ENCODE measurements around the gene SCAMP2.
A peak's percentile ranks its signal among the peaks of the same experiment; 100 is the strongest.

Gene SCAMP2

GRCh38 chr15:74837482-74838136 lies 35.6 kb downstream of the SCAMP2 start:
- no peak for DNase-seq

- no peak for DNase-seq
Observed at GRCh38 chr15:74836846-74837245, 36.3 kb downstream of the SCAMP2 start.

- DNase-seq: peak; percentile 34 to 49
Observed at GRCh38 chr15:74835312-74835823, 37.8 kb downstream of the SCAMP2 start.

- no peak for DNase-seq
Observed at GRCh38 chr15:74833376-74834107, 39.6 kb downstream of the SCAMP2 start.

- DNase-seq: no peak
Observed at GRCh38 chr15:74832826-74833225, 40.3 kb downstream of the SCAMP2 start.

GRCh38 chr15:74831813-74832495 lies 41.2 kb downstream of the SCAMP2 start:
- no peak for DNase-seq

- DNase-seq: no peak
Observed at GRCh38 chr15:74830868-74831267, 42.3 kb downstream of the SCAMP2 start.

GRCh38 chr15:74829991-74830390 lies 43.2 kb downstream of the SCAMP2 start:
- no peak for DNase-seq

- DNase-seq: no peak
Observed at GRCh38 chr15:74829486-74829885, 43.7 kb downstream of the SCAMP2 start.

GRCh38 chr15:74828835-74829234 lies 44.3 kb downstream of the SCAMP2 start:
- no peak for DNase-seq

GRCh38 chr15:74827614-74828013 lies 45.6 kb downstream of the SCAMP2 start:
- DNase-seq: no peak

- no peak for DNase-seq
Observed at GRCh38 chr15:74826921-74827320, 46.2 kb downstream of the SCAMP2 start.

GRCh38 chr15:74826364-74826819 lies 46.8 kb downstream of the SCAMP2 start, which contains the start of gene CPLX3:
Gene CPLX3, plus strand, starts transcription at chr15:74826627. Its CDS starts 77 bp downstream, at chr15:74826704.
- peak; percentile 23 to 55 for DNase-seq

GRCh38 chr15:74825866-74826265 lies 47.3 kb downstream of the SCAMP2 start:
- DNase-seq: no peak

- no peak for DNase-seq
Observed at GRCh38 chr15:74824976-74825375, 48.2 kb downstream of the SCAMP2 start.

GRCh38 chr15:74823324-74823723 lies 49.8 kb downstream of the SCAMP2 start:
- no peak for DNase-seq

GRCh38 chr15:74822233-74822632 lies 50.9 kb downstream of the SCAMP2 start:
- DNase-seq: no peak

GRCh38 chr15:74821790-74822158 lies 51.4 kb downstream of the SCAMP2 start:
- no peak for DNase-seq

GRCh38 chr15:74821091-74821789 lies 51.9 kb downstream of the SCAMP2 start:
- peak in 1 of 2 donors; percentile 51 for DNase-seq

GRCh38 chr15:74820056-74820455 lies 53.1 kb downstream of the SCAMP2 start:
- no peak for DNase-seq

- no peak for DNase-seq
Observed at GRCh38 chr15:74817370-74817737, 55.8 kb downstream of the SCAMP2 start.

GRCh38 chr15:74816624-74817369 lies 56.4 kb downstream of the SCAMP2 start:
- DNase-seq: no peak

All from CD4-positive, alpha-beta T cell treated with Interleukin-1 beta for 1 hour (primary cell).